Activated T-cell treated with anti-CD3 and anti-CD28 coated beads for 1 hour (primary cell): ENCODE data around the gene NSUN6.

Experiments
- DNase-seq: peaks from one replicate; pipeline ENCODE4 v3.0.0-alpha.2; 2020; ENCODE audit warnings: low read depth

Gene NSUN6

GRCh38 chr10:18498998-18499397 is 152.4 kb downstream of the NSUN6 start:
- DNase-seq, result no peak

GRCh38 chr10:18497806-18498369 is 153.5 kb downstream of the NSUN6 start:
- DNase-seq, result no peak
